Measurements from ENCODE around the gene SPIRE1.

DNA sequence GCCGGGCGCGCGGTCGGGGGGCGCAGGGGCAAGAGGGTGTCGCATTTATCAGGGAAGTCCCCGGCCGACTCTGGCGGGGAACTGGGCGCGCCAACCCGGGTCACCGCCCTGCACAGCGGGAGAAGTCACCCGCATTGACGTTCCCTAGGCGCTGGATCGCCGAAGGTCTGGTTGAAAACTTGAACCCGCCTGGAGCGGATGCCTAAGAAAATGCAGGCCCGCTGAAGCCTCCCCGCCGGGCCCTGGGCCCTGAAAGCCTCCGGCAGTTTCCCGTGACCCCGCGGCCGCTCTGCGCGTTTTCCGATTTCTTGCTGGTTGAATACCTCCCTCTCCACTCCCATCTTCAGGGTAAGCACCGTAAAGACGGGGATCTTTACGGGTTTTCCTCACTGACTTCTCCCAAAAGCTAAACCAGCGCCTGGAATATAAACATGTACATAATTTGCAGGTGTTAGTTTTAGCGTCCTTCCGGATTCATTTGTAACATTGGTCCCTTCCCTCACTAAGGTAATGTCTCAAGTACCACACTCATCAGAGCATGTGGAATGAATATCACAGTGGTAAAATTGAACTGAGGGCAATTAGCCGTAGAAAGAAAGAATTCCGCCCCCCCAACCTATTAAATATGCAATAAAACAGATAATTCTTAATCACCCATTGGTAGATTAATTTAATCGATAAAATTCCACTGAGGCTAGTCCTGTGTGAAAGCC is 675 bp upstream of the SPIRE1 start:
- TF ChIP-seq CTCF (IDR thresholded peaks at IDR 0.05) = no peak
- TF ChIP-seq POLR2AphosphoS5 (IDR thresholded peaks at IDR 0.05) = no peak
- no peak for TF ChIP-seq POLR2A (IDR thresholded peaks at IDR 0.05)

Measured in prostate gland (tissue), 2 donors.